DND-41 (cell line): Measurements from ENCODE around the gene BLOC1S5.

Source experiments
- ATAC-seq: fragments of 200-7000 bp; cut with Tn5 transposase; 3 replicates; pipeline ENCODE4 v1.9.1; 2021; ENCODE audit warnings: low read depth; ENCODE audit not compliant: insufficient read depth
- DNase-seq: peaks from one replicate; pipeline ENCODE4 v3.0.0-alpha.2; 2020
- H2AFZ ChIP-seq: 2 replicates; pipeline ENCODE4 v1.6.0; 2012; ENCODE audit warnings: low read depth, low read length
- H3K27ac ChIP-seq: 2 replicates; pipeline ENCODE4 v1.5.1; 2012; ENCODE audit warnings: low read length, inconsistent platforms
- H3K27me3 ChIP-seq: fragments of 200-600 bp; sonication (generic); 2 replicates; pipeline ENCODE4 v1.6.0; 2012; ENCODE audit warnings: low read length, mild to moderate bottlenecking, inconsistent platforms; ENCODE audit not compliant: insufficient read depth, poor library complexity
- H3K36me3 ChIP-seq: 2 replicates; pipeline ENCODE4 v1.5.1; 2012; ENCODE audit warnings: low read length, inconsistent platforms; ENCODE audit not compliant: insufficient read depth
- H3K4me1 ChIP-seq: 2 replicates; pipeline ENCODE4 v1.5.1; 2012; ENCODE audit warnings: mild to moderate bottlenecking, low read length; ENCODE audit not compliant: insufficient read depth
- H3K4me2 ChIP-seq: 2 replicates; pipeline ENCODE4 v1.6.0; 2012; ENCODE audit warnings: mild to moderate bottlenecking, moderate library complexity, low read length, inconsistent platforms; ENCODE audit not compliant: insufficient read depth
- H3K4me3 ChIP-seq, 2 experiments: fragments of 200-600 bp in 1 of 2; shearing (Covaris generic) in 1 of 2; 2 replicates each; pipeline ENCODE4 v1.5.1; 2012 to 2016; ENCODE audit warnings: inconsistent platforms in 2 of 2, low read length in 2 of 2, mild to moderate bottlenecking in 2 of 2, low read depth in 1 of 2, moderate library complexity in 1 of 2
- H3K79me2 ChIP-seq: 2 replicates; pipeline ENCODE4 v1.6.0; 2012; ENCODE audit warnings: low read length, inconsistent platforms; ENCODE audit not compliant: insufficient read depth
- H3K9ac ChIP-seq: 2 replicates; pipeline ENCODE4 v1.6.0; 2012; ENCODE audit warnings: low read depth, mild to moderate bottlenecking, inconsistent platforms, low read length, moderate library complexity
- H3K9me3 ChIP-seq: 2 replicates; pipeline ENCODE4 v1.5.1; 2012; ENCODE audit warnings: low read length, moderate library complexity, mild to moderate bottlenecking, inconsistent platforms; ENCODE audit not compliant: insufficient read depth, severe bottlenecking
- H4K20me1 ChIP-seq: 2 replicates; pipeline ENCODE4 v1.6.0; 2012; ENCODE audit warnings: low read length; ENCODE audit not compliant: insufficient read depth
- EZH2 ChIP-seq: IDR thresholded peaks from 3 replicates; pipeline ENCODE4 v1.6.1; 2012; ENCODE audit warnings: borderline replicate concordance, low read depth, mild to moderate bottlenecking, moderate library complexity, low read length, inconsistent platforms; ENCODE audit not compliant: severe bottlenecking
- TF ChIP-seq, protein P1 (sequence below): IDR thresholded peaks from 2 replicates; pipeline ENCODE4 v1.5.1; 2012; ENCODE audit warnings: borderline replicate concordance, low read length, moderate library complexity, mild to moderate bottlenecking; ENCODE audit not compliant: poor library complexity, severe bottlenecking; ENCODE audit errors: extremely low read depth

BLOC1S5 gene

DNA sequence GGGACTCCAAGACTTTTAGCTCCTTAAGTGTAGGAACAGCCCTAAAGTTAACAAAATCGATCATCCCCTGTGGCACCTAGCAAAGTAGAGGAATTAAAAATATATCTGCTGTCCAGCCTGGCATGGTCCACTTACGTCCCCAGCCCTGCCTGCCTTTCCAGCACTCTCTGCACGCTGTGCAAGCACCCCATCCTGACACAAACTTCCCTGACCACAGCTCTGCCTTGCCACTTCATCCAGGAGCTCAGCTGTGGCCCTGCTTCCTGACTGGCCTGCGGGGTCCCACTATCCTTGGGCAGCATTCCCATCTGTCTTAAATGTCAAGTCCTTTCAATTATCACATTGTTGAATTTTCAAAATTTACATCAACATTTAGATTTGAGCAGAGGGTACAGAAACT is 39.0 kb downstream of the BLOC1S5 start:
- H3K9me3 ChIP-seq = no peaks in the 10 kb centered on the region
- DNase-seq (no peak), ATAC-seq (no peak)
- no peak overlapping the region for H3K4me3 ChIP-seq
- H3K4me2 ChIP-seq = no peak overlapping the region
- H3K27me3 ChIP-seq = no peaks in the 10 kb centered on the region
- TF ChIP-seq, protein P1, sequence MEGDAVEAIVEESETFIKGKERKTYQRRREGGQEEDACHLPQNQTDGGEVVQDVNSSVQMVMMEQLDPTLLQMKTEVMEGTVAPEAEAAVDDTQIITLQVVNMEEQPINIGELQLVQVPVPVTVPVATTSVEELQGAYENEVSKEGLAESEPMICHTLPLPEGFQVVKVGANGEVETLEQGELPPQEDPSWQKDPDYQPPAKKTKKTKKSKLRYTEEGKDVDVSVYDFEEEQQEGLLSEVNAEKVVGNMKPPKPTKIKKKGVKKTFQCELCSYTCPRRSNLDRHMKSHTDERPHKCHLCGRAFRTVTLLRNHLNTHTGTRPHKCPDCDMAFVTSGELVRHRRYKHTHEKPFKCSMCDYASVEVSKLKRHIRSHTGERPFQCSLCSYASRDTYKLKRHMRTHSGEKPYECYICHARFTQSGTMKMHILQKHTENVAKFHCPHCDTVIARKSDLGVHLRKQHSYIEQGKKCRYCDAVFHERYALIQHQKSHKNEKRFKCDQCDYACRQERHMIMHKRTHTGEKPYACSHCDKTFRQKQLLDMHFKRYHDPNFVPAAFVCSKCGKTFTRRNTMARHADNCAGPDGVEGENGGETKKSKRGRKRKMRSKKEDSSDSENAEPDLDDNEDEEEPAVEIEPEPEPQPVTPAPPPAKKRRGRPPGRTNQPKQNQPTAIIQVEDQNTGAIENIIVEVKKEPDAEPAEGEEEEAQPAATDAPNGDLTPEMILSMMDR = no peak
- no peak for TF ChIP-seq EZH2
- no peak overlapping the region for H3K9ac ChIP-seq
- peaks cover 22% of the 10 kb centered on the region; the same call in 1 of the 2 replicates for H4K20me1 ChIP-seq
- H3K36me3 ChIP-seq = peaks cover 32% of the 10 kb centered on the region
- no peaks in the 10 kb centered on the region for H3K4me1 ChIP-seq
- peaks cover 19% of the 10 kb centered on the region for H3K79me2 ChIP-seq
- H3K27ac ChIP-seq = no peak overlapping the region
- no peak overlapping the region for H2AFZ ChIP-seq

DNA sequence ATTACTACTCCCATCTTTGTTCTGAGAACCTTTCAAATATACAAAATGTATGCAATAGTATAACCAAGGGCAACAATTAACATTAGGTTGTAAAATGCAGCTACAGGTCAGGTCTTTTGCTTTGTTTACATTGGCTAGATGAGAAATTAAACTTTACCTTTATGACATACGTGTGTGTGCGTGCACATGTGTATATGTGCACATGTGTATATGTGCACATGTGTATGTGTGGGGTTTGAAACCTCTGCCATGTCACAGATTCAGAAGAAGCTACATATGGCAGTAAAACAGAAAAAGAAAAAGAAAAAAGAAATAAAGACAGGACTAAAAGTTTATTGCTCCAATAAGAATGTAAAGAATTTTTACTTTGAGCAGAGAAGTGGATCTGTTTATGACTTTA is 40.6 kb downstream of the BLOC1S5 start:
- Histone ChIP-seq H3K4me2 (no peak overlapping the region), H3K9ac (no peak overlapping the region), H3K9me3 (no peaks in the 10 kb centered on the region), H3K79me2 (peaks cover 9% of the 10 kb centered on the region), H3K4me3 (no peak overlapping the region), H3K27me3 (no peaks in the 10 kb centered on the region), H2AFZ (no peak overlapping the region), H3K27ac (no peak overlapping the region), H4K20me1 (peaks cover 10% of the 10 kb centered on the region; the same call in 1 of the 2 replicates), H3K36me3 (peaks cover 32% of the 10 kb centered on the region), H3K4me1 (no peaks in the 10 kb centered on the region)
- DNase-seq = no peak
- TF ChIP-seq, protein P1 = no peak
- no peak for TF ChIP-seq EZH2
- no peak for ATAC-seq

DNA sequence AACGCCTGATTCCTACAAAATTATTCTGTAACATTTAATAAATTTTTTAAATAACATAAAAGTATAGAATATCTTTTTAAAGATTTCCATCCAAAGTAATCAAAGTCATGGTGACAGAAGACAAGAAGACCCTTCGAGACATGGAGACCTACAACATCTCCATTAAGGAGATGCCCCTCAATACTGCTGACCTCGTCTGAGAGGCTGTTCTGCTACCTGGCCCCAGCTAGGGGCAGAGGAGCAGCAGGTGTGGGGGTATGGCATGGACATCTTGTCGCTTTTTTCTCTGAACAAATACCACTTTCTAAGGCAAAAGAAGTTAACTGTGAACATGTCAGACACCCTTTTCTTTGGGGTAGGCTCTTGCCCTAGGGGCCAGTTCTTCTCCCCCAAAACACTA is 44.1 kb downstream of the BLOC1S5 start:
- no peak overlapping the region for H3K4me3 ChIP-seq
- H2AFZ ChIP-seq = no peak overlapping the region
- H3K36me3 ChIP-seq = peaks cover 22% of the 10 kb centered on the region
- TF ChIP-seq EZH2 = no peak
- TF ChIP-seq, protein P1 = no peak
- no peak overlapping the region for H3K9ac ChIP-seq
- 0 out of 2 replicates have a peak, but pooled peaks cover 2% of the 10 kb centered on the region for H3K79me2 ChIP-seq
- no peak overlapping the region for H3K27ac ChIP-seq
- H3K27me3 ChIP-seq = no peaks in the 10 kb centered on the region
- ATAC-seq = no peak
- H3K4me1 ChIP-seq = no peaks in the 10 kb centered on the region
- no peak overlapping the region for H3K4me2 ChIP-seq
- DNase-seq = no peak
- H4K20me1 ChIP-seq = peaks cover 4% of the 10 kb centered on the region; the same call in 1 of the 2 replicates
- H3K9me3 ChIP-seq = no peaks in the 10 kb centered on the region

DNA sequence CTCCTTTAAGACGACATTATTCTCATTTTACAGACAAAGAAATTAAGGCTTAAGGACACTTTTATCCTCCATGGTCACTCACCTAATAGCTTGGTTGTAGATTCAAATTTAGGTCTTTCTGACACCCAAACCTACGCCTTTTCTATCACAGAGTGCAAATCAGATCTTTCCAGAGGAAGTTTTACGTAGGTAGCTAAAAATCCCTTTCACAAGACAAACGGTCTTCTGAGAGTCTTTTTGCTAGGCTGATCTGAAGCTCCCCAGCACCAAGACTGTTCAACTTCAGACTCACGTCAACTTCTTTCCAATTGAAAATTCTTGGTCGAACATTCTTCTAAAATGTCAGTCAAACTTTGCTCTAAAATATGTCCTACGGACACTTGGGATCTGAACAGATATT is 46.5 kb downstream of the BLOC1S5 start:
- ATAC-seq = no peak
- no peaks in the 10 kb centered on the region for H3K27me3 ChIP-seq
- no peak overlapping the region for H2AFZ ChIP-seq
- no peak overlapping the region for H3K27ac ChIP-seq
- H3K4me1 ChIP-seq = no peaks in the 10 kb centered on the region
- peaks cover 21% of the 10 kb centered on the region for H3K36me3 ChIP-seq
- no peak for DNase-seq
- H3K9me3 ChIP-seq = no peaks in the 10 kb centered on the region
- H3K4me3 ChIP-seq = no peak overlapping the region
- no peak overlapping the region for H3K9ac ChIP-seq
- no peak overlapping the region for H3K4me2 ChIP-seq
- TF ChIP-seq EZH2 = no peak
- TF ChIP-seq, protein P1 = no peak
- H3K79me2 ChIP-seq = 0 out of 2 replicates have a peak, but pooled peaks cover 2% of the 10 kb centered on the region
- peaks cover 4% of the 10 kb centered on the region; the same call in 1 of the 2 replicates for H4K20me1 ChIP-seq
